ENCODE results near the gene TUBA8. TPM values are rescaled to one million over a fixed set of nuclear protein-coding genes. Genes with fewer than 3 reads are reported as not detected.
A peak's percentile ranks its signal among the peaks of the same experiment; 100 is the strongest.

The TUBA8 gene
- polyA plus RNA-seq, 1 experiment = 2.7 TPM

DNA sequence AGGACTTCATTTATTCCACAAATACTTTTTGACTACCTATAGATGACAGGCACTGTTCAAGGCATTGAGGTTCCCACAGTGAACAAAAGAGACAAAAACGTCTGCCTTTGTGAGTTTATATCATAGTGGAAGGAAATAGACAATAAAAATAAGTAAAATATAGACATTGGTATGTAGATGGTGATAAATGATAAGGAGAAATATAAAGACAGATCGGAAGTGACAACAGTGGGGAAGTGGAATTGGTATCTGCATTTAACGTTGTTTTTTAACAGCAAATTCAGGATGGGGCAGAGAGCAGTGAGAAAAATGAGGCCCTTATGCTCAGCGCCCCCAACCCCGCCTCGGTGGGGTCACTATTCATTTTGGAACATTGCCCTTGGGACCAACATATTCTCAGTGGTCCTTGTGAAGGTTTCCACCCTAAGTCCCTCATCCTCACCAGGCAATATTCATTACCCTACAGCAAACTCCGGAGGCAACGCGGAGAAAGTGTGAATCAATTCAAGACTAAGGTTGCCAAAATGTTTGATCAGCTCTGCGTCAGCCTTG is 33.4 kb upstream of the TUBA8 start:
- DNase-seq (ENCODE audit: low read depth, low spot score) = no peak
- ChIA-PET CTCF (interaction anchor here (0.6 to 8.8 kb wide), 18 partner anchors 14 to 519 kb away, joined by 3 to 226 read pairs (median 7); no protein-coding TSS in a partner anchor), POLR2A (interaction anchor here (0.9 to 1.3 kb wide), 4 partner anchors 12 to 113 kb away, joined by 3 to 4 read pairs (median 3); no protein-coding TSS in a partner anchor)
- Histone ChIP-seq H3K9me3 (ENCODE audit: control insufficient read depth, insufficient read depth, low read length) (no peaks in the 10 kb centered on the region; the same call in 1 of the 2 replicates), H3K27me3 (ENCODE audit: control insufficient read depth, insufficient read depth, low read length) (no peaks in the 10 kb centered on the region), H3K4me3 (ENCODE audit: low read depth, low read length) (peak overlapping the region; percentile 100), H3K27ac (ENCODE audit: low read depth, low read length) (peak overlapping the region; percentile 3)
- no peak for TF ChIP-seq CTCF (IDR thresholded peaks at IDR 0.05; ENCODE audit: low read depth, low read length)

GRCh38 chr22:18077639-18078328 is 32.8 kb upstream of the TUBA8 start, which contains the start of gene PEX26:
PEX26 (plus strand) TSS chr22:18077990; CDS start chr22:18078377, 387 bp downstream.
- Histone ChIP-seq H3K27me3 (ENCODE audit: control insufficient read depth, insufficient read depth, low read length) (no peaks in the 10 kb centered on the region), H3K27ac (ENCODE audit: low read depth, low read length) (peak within 1 kb of the TSS; percentile 57), H3K9me3 (ENCODE audit: control insufficient read depth, insufficient read depth, low read length) (no peaks in the 10 kb centered on the region; the same call in 1 of the 2 replicates), H3K4me3 (ENCODE audit: low read depth, low read length) (peak within 1 kb of the TSS; percentile 100)
- POLR2A ChIA-PET = interaction anchor here (0.6 to 1.3 kb wide), 6 partner anchors 11 to 113 kb away, joined by 3 to 6 read pairs (median 3); no protein-coding TSS in a partner anchor
- CTCF ChIA-PET = interaction anchor here (0.6 to 8.8 kb wide), 10 partner anchors 76 to 519 kb away, joined by 3 to 226 read pairs (median 6); no protein-coding TSS in a partner anchor
- TF ChIP-seq CTCF (IDR thresholded peaks at IDR 0.05; ENCODE audit: low read depth, low read length) = no peak
- DNase-seq (ENCODE audit: low read depth, low spot score) = peak; percentile 86

- ChIA-PET POLR2A (interaction anchor here (0.9 to 1.3 kb wide), 5 partner anchors 11 to 114 kb away, joined by 3 to 4 read pairs (median 3); no protein-coding TSS in a partner anchor), CTCF (interaction anchor here (0.6 to 8.8 kb wide), 6 partner anchors 24 to 520 kb away, joined by 3 to 226 read pairs (median 4); no protein-coding TSS in a partner anchor)
- Histone ChIP-seq H3K9me3 (ENCODE audit: control insufficient read depth, insufficient read depth, low read length) (no peaks in the 10 kb centered on the region; the same call in 1 of the 2 replicates), H3K27ac (ENCODE audit: low read depth, low read length) (peak overlapping the region; percentile 57), H3K4me3 (ENCODE audit: low read depth, low read length) (peak overlapping the region; percentile 100), H3K27me3 (ENCODE audit: control insufficient read depth, insufficient read depth, low read length) (no peaks in the 10 kb centered on the region)
- DNase-seq (ENCODE audit: low read depth, low spot score) = no peak
- peak; percentile 23 for TF ChIP-seq CTCF (IDR thresholded peaks at IDR 0.05; ENCODE audit: low read depth, low read length)
Measured at GRCh38 chr22:18078329-18079041, 32.1 kb upstream of the TUBA8 start.

DNA sequence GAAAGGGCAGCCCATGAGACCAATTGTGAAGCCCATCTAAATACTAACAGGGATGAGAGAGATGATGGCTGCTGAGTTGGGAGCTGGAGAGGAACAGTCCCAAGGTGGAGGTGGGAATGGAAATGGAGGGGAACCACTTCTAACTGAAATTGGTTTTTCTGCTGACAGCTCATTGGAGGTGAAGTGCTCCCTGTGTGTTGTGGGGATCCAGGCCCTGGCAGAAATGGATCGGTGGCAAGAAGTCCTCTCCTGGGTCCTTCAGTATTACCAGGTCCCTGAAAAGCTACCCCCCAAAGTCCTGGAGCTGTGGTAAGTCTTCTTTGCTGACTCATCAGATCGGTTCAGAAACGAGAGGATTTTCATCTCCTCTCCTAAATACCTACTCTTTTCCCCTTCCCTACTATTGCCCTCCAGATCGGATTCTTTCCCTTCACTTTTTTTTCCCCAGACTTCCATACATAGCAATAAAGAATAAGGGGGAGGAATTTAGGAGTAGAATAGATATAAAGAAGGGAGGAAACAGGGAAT is 30.8 kb upstream of the TUBA8 start:
- ChIA-PET POLR2A (no interaction called here), CTCF (interaction anchor here (0.6 to 8.8 kb wide), 2 partner anchors 69 to 250 kb away, joined by 9 to 226 read pairs; no protein-coding TSS in a partner anchor)
- no peaks in the 10 kb centered on the region for H3K27me3 ChIP-seq (ENCODE audit: control insufficient read depth, insufficient read depth, low read length)
- H3K27ac ChIP-seq (ENCODE audit: low read depth, low read length) = no peak overlapping the region
- no peak overlapping the region for H3K4me3 ChIP-seq (ENCODE audit: low read depth, low read length)
- TF ChIP-seq CTCF (IDR thresholded peaks at IDR 0.05; ENCODE audit: low read depth, low read length) = no peak
- H3K9me3 ChIP-seq (ENCODE audit: control insufficient read depth, insufficient read depth, low read length) = no peaks in the 10 kb centered on the region; the same call in 1 of the 2 replicates
- no peak for DNase-seq (ENCODE audit: low read depth, low spot score)
